ENCODE data around the gene IL26.

- TF ChIP-seq POLR2A (IDR thresholded peaks at IDR 0.05) (no peak), CTCF (IDR thresholded peaks at IDR 0.05) (no peak)
Observed at GRCh38 chr12:68264857-68265256, 39.2 kb upstream of the IL26 start.
